ENCODE measurements around the gene SCD. TPM values are rescaled to one million over a fixed set of nuclear protein-coding genes. Genes with fewer than 3 reads are reported as not detected.

SCD gene
- total RNA-seq, 4 donors from 2014 or later = 226 to 2,147 (median 965) TPM

DNA sequence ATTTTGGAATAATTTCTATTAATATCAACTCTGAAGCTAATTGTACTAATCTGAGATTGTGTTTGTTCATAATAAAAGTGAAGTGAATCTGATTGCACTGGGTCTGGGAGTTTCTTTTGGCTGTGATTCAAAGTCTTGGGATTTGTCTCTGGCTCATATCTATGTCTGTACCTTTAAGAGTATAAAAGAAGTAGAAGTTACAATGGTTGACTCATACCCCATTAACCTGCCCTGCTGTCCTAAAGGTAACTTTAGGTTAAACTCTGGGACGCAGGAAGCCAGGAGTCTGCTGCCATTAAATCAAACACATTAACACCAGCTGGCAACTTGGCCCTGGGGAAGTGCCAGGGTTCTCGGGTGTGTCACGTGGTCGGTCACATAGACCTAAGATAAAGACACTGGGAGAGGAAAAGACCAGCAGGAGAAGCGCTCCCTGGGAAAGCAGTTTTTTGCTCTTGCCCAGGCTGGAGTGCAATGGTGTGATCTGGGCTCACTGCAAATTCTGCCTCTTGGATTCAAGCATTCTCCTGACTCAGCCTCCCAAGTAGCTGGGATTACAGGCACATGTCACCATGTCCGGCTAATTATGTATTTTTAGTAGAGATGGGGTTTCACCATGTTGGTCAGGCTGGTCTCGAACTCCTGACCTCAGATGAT lies 17.8 kb downstream of the SCD start:
- TF ChIP-seq, protein P1, sequence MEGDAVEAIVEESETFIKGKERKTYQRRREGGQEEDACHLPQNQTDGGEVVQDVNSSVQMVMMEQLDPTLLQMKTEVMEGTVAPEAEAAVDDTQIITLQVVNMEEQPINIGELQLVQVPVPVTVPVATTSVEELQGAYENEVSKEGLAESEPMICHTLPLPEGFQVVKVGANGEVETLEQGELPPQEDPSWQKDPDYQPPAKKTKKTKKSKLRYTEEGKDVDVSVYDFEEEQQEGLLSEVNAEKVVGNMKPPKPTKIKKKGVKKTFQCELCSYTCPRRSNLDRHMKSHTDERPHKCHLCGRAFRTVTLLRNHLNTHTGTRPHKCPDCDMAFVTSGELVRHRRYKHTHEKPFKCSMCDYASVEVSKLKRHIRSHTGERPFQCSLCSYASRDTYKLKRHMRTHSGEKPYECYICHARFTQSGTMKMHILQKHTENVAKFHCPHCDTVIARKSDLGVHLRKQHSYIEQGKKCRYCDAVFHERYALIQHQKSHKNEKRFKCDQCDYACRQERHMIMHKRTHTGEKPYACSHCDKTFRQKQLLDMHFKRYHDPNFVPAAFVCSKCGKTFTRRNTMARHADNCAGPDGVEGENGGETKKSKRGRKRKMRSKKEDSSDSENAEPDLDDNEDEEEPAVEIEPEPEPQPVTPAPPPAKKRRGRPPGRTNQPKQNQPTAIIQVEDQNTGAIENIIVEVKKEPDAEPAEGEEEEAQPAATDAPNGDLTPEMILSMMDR (IDR thresholded peaks at IDR 0.05; ENCODE audit: low read depth) = no peak

DNA sequence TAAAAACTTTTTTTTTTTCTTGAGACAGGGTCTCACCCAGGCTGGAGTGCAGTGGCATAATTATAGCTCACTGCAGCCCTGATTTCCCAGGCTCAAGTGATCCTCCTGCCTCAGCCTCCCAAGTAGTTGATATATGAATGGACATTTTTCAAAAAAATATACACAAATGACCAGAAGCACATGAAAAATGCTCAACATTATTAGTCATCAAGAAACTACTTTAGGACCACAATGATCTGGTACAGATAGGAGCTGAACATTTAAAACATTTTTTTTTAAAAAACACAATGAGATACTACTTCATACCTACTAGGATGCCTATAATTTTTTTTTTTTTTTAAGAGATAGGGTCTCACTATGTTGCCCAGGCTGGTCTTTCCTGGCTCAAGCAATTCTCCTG lies 21.7 kb downstream of the SCD start:
- TF ChIP-seq, protein P1 (IDR thresholded peaks at IDR 0.05; ENCODE audit: low read depth) = no peak

DNA sequence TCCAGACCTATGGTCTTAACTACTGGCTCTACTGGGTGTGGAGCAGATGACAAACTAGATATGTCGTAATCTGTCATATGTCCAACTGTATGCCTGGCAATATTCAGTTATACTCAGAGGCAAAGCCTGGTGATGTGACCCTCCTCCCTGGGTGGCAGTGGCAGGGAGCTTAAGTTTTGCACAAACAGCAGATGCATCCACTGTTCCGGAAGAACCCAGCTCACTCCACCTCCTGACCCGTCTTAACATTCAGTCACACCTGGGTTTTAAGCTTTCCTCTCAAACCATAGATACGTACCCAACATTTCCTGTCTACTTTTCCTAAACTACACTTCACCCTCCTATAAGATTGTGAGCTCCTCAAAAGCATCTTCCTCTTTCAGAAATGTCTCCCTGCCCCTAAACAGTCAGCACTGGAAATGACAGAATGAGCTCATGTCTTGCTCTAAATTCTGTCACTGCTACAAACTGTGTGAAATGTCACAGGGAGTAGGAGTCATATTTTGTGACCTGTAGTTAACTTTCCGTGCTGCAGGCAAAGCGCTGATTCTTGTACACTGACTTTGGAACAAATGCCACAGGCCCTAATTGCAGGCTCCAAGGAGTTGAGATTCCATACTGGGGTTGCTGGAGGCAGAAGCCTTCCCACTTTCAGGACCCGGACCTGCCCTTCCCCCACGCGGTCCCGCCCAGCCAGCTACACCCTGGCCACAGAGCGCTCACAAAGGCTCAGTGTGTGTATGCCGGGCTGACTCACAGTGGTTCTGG lies 23.9 kb downstream of the SCD start:
- TF ChIP-seq, protein P1 (IDR thresholded peaks at IDR 0.05; ENCODE audit: low read depth) = no peak

DNA sequence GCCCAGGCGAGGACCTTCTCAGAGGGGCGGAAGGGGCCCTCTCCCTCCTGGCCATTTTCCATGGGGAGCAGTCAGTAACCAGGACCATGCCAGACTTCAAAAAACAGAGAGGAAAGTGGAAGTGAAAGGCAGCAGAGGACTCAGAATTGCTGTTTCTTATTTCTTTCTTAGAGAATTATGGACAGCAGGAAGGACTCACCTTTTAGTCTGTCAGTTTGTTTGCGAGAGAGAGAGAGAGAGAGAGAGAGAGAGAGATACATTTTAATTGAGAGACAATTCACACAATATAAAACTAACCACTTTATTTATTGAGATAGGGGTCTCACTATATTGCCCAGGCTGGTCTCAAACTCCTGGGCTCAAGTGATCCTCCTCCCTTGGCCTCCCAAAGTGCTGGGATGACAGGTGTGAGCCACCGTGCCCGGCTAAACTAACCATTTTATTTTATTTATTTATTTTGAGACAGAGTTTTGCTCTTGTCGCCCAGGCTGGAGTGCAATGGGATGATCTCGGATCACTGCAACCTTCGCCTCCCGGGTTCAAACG lies 24.5 kb downstream of the SCD start:
- TF ChIP-seq, protein P1 (IDR thresholded peaks at IDR 0.05; ENCODE audit: low read depth) = no peak

DNA sequence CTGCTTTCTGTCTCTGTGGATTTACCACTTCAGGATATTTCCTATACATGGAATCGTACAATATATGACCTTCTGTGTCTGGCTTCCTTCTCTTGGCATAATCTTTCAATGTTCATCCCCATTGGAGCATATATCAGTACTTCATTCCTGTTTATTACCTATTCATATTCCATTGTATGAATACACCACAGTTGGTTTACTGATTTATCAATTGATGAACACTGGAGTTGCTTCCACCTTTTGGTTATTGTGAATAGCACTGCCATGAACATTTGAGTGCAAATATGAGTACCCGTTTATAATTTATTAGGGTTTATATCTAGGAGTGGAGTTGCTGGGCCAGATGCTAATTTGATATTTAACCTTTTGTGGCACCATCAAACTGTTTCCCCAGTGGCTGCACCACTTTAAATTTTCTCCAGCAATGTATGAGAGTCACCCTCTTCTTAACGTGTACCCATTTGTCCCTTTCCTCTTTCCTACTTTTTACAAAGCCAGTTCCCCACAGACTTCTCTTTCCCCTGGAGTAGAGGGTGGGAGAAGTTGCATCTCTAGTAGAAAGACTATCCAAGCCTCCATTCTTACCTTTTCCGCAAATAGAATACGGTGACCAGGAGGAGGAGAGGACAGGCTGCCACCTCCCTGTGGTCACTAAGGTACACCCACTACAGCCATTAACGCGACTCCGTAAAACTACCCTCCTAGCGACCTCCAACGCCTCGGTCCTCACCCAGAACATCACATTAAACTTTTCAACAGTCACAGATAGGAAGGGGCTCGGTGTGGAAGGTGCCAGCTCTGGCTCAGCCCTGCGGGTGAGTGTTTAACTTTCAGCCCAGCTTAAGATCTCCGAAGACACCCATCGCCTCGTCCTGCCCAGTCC lies 25.6 kb downstream of the SCD start:
- TF ChIP-seq, protein P1 (IDR thresholded peaks at IDR 0.05; ENCODE audit: low read depth) = no peak

DNA sequence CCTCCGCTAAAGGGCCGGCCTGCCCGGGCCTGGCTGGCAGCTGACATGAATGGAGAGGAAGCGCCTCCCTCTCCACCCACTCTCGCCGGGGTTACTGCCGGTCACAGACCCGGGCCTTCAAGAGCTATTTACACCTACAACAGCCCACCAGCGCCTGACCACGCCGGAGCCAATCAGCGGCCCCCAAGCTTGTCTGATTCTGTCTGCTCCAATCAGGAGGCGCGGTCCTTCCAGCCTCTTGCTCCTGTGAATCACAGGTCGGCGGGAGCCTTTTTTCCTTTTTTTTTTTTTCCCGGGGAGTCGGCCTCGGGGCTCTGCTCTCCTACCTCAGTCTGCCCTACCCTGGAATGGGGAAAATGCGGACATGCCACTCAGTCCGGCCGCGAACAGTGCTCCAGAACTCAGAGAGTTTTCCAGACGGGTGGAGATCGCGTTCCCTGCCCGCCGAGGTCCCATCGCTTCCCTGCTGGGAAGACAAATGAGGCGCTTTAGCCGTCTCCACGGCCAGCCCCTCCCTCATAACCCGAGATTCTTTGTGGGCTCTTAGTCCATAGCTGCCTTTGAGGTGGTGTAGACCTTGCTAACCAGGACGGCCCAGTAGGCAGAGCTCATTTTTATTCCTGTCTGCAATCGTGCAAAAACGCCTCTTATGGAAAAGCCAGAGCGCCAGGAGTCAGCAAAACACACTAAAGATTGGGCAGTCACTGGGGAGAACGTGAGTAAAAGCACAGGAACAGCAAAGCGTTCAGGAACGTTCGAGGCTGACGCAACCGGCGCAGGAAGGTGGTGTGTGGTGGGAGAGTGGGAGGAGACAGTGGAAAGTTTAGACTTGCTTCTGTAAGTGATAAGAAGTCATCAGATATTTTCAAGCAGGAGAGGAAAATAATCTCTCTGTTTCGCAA lies 26.5 kb downstream of the SCD start:
- TF ChIP-seq, protein P1 (IDR thresholded peaks at IDR 0.05; ENCODE audit: low read depth) = no peak

All from subcutaneous adipose tissue (tissue), 4 donors.